ENCODE measurements around the gene ZNRF1. TPM values are rescaled to one million over a fixed set of nuclear protein-coding genes. Genes with fewer than 3 reads are reported as not detected.

Gene ZNRF1
- total RNA-seq, 1 donor from 2014 or later: 10.8 TPM

DNA sequence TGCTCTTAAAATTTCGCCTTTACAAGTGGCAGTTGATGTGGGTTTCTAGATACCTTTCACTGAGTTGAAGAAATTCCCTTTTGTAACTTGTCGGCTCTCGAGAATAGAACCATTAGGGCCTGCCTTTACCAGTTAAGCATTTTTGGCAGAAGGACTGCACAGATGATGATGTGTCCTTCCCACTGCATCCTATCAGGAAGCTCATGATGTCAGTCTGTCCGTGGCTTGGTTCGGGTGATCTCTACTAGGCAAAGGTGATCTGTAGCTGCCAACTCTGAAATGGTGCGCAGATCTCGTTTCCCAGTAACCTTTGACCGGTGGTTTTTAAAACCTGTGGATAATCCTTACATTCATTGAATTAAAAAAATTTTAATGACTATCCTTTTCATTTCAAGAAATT is 49.7 kb downstream of the ZNRF1 start:
- Histone ChIP-seq H3K4me3 (ENCODE audit: low read depth, low read length) (no peak overlapping the region), H3K36me3 (ENCODE audit: control insufficient read depth, insufficient read depth, low read length) (no peaks in the 10 kb centered on the region), H3K27me3 (ENCODE audit: control insufficient read depth, insufficient read depth, low read length) (no peaks in the 10 kb centered on the region)
- TF ChIP-seq, protein P1, sequence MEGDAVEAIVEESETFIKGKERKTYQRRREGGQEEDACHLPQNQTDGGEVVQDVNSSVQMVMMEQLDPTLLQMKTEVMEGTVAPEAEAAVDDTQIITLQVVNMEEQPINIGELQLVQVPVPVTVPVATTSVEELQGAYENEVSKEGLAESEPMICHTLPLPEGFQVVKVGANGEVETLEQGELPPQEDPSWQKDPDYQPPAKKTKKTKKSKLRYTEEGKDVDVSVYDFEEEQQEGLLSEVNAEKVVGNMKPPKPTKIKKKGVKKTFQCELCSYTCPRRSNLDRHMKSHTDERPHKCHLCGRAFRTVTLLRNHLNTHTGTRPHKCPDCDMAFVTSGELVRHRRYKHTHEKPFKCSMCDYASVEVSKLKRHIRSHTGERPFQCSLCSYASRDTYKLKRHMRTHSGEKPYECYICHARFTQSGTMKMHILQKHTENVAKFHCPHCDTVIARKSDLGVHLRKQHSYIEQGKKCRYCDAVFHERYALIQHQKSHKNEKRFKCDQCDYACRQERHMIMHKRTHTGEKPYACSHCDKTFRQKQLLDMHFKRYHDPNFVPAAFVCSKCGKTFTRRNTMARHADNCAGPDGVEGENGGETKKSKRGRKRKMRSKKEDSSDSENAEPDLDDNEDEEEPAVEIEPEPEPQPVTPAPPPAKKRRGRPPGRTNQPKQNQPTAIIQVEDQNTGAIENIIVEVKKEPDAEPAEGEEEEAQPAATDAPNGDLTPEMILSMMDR (IDR thresholded peaks at IDR 0.05; ENCODE audit: insufficient read depth, low read length, severe bottlenecking): no peak
- DNase-seq (ENCODE audit: low read depth): no peak
- FAIRE-seq: no peak

DNA sequence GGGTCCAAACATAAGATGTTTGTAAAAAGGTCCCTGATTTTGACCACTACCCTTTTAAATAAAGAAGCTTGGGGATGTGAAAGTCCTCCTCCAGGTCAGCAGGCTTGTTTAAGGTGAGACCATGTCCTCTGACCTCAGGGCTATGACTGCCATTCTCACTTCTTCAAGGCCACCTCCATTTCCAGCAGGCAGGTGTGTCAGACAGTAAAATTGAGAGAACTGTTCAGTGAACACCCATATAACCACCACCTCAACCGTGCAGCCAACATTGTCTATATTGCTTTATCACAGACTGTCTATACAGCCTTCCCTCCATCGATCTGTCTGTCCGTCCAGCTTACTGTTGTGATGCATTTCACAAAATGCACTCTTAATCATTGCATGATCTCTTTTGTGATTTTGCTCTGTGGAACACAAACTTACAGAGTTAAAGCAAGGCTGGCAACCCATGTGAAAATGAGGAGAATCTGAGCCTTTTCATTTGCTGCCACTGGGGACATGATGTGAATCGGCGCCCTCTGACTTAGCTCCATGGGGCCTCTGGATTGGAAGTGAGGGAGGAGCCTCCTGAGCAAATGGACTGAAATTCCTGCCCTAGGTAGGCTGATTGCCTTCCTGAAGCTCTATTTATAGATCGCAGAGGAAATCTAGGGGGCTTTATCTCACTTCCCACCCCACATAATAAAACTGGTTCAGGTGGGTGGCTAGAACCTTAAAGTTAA is 53.8 kb downstream of the ZNRF1 start:
- FAIRE-seq (no peak), DNase-seq (ENCODE audit: low read depth) (no peak)
- TF ChIP-seq, protein P1 (IDR thresholded peaks at IDR 0.05; ENCODE audit: insufficient read depth, low read length, severe bottlenecking): no peak
- H3K27me3 ChIP-seq (ENCODE audit: control insufficient read depth, insufficient read depth, low read length): no peaks in the 10 kb centered on the region
- H3K36me3 ChIP-seq (ENCODE audit: control insufficient read depth, insufficient read depth, low read length): no peaks in the 10 kb centered on the region
- no peak overlapping the region for H3K4me3 ChIP-seq (ENCODE audit: low read depth, low read length)

DNA sequence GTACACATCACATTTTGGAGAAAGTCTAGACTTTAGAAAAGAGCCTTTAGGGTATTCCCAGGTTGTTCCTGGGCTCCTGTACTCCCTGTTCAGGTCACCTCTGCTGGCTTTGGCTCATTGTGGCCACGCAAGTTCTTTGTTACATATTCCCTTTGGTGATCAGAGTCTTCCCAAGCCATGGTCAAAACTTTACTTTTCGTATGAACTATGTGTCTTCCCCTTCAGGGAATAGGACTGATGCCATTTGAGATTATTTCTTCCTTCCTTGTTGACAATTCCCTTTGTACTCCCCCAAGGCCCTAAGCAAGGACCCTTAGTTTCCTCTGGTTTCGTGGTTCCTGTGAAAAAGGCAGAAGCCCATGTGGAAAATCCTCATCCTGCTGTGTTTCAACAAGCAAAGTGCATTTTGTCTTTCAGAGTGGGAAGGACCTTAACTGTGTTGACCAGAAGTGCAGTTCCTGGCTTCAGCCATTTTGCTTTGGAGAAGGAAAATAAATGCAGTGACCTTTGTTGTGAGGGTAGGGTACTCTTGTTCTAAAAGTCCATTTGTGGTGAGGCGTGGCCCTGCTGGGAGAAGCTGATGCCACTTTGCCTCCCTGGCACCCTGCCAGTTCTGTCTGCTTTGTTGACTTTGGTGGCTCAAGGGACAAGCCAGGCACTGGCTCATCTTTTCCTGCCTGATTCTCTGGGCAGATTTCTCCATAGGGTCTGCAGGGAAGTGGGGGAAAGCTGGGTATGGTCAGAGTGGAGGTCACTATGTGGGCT is 55.1 kb downstream of the ZNRF1 start:
- FAIRE-seq (no peak), DNase-seq (ENCODE audit: low read depth) (no peak)
- no peaks in the 10 kb centered on the region for H3K27me3 ChIP-seq (ENCODE audit: control insufficient read depth, insufficient read depth, low read length)
- no peak overlapping the region for H3K4me3 ChIP-seq (ENCODE audit: low read depth, low read length)
- H3K36me3 ChIP-seq (ENCODE audit: control insufficient read depth, insufficient read depth, low read length): no peaks in the 10 kb centered on the region
- TF ChIP-seq, protein P1 (IDR thresholded peaks at IDR 0.05; ENCODE audit: insufficient read depth, low read length, severe bottlenecking): no peak

DNA sequence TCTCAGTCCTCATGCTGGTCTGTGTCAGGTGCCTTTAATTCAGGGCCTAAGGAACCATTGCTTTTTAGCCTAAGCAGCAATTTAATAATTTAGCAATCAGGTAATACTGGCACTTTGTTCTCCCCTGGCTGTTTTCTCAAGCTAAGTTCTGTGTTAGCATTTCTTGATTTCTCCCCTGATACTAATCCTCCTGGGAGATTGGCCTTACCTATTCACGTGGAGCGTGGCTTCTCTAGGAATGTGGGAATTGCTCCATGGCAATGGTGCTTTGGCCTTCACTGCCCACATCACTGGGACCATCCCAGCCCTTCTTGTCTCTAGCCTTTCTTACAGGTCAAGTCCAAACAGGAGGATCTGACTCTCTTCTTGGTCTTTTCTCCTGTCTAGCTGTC is 55.7 kb downstream of the ZNRF1 start:
- no peak for DNase-seq (ENCODE audit: low read depth)
- no peaks in the 10 kb centered on the region for H3K27me3 ChIP-seq (ENCODE audit: control insufficient read depth, insufficient read depth, low read length)
- FAIRE-seq: no peak

GRCh38 chr16:75058806-75059205 is 60.0 kb downstream of the ZNRF1 start:
- FAIRE-seq (no peak), DNase-seq (ENCODE audit: low read depth) (no peak)
- TF ChIP-seq, protein P1 (IDR thresholded peaks at IDR 0.05; ENCODE audit: insufficient read depth, low read length, severe bottlenecking): no peak
- Histone ChIP-seq H3K4me3 (ENCODE audit: low read depth, low read length) (no peak overlapping the region), H3K27me3 (ENCODE audit: control insufficient read depth, insufficient read depth, low read length) (no peaks in the 10 kb centered on the region), H3K36me3 (ENCODE audit: control insufficient read depth, insufficient read depth, low read length) (no peaks in the 10 kb centered on the region)

More for the DNA sequence above, 55.7 kb downstream of the ZNRF1 start:
- Histone ChIP-seq H3K36me3 (ENCODE audit: control insufficient read depth, insufficient read depth, low read length) (no peaks in the 10 kb centered on the region), H3K4me3 (ENCODE audit: low read depth, low read length) (no peak overlapping the region)
- TF ChIP-seq, protein P1 (IDR thresholded peaks at IDR 0.05; ENCODE audit: insufficient read depth, low read length, severe bottlenecking): no peak

All from bronchial epithelial cell (primary cell).